Osteoblast (primary cell): ENCODE results near the gene RSPRY1. TPM values are rescaled to one million over a fixed set of nuclear protein-coding genes. Genes with fewer than 3 reads are reported as not detected.

ENCODE experiments used
- DNase-seq: peaks from one replicate; pipeline ENCODE4 v3.0.0; 2011; ENCODE audit warnings: low spot score, mixed read lengths; ENCODE audit not compliant: insufficient read length; ENCODE audit errors: missing footprints
- H2AFZ ChIP-seq: 2 replicates; pipeline ENCODE4 v1.6.0; 2011; ENCODE audit warnings: mild to moderate bottlenecking, low read length
- H3K27ac ChIP-seq: 2 replicates; pipeline ENCODE4 v1.5.1; 2011; ENCODE audit warnings: mild to moderate bottlenecking, low read depth, low read length, moderate library complexity
- H3K27me3 ChIP-seq: 2 replicates; pipeline ENCODE4 v1.6.0; 2012; ENCODE audit warnings: mild to moderate bottlenecking, control low read depth, inconsistent platforms, low read length, moderate library complexity; ENCODE audit not compliant: insufficient read depth
- H3K36me3 ChIP-seq: 2 replicates; pipeline ENCODE4 v1.5.1; 2011; ENCODE audit warnings: mild to moderate bottlenecking, low read length, control low read depth, moderate library complexity; ENCODE audit not compliant: insufficient read depth
- H3K4me1 ChIP-seq: 2 replicates; pipeline ENCODE4 v1.5.1; 2011; ENCODE audit warnings: mild to moderate bottlenecking, low read length, control low read depth, moderate library complexity; ENCODE audit not compliant: insufficient read depth
- H3K4me2 ChIP-seq: 2 replicates; pipeline ENCODE4 v1.6.0; 2011; ENCODE audit warnings: mild to moderate bottlenecking, low read length; ENCODE audit not compliant: insufficient read depth
- H3K4me3 ChIP-seq: fragments of 200-600 bp; sonication (generic); 3 replicates; pipeline ENCODE4 v1.5.1; 2012; ENCODE audit warnings: mild to moderate bottlenecking, low read length, inconsistent platforms; ENCODE audit not compliant: insufficient read depth
- H3K79me2 ChIP-seq: 2 replicates; pipeline ENCODE4 v1.6.0; 2012; ENCODE audit warnings: mild to moderate bottlenecking, low read length, control low read depth, inconsistent platforms; ENCODE audit not compliant: insufficient read depth
- H3K9me3 ChIP-seq: 2 replicates; pipeline ENCODE4 v1.5.1; 2011; ENCODE audit warnings: low read depth, low read length, control low read depth
- H4K20me1 ChIP-seq: 2 replicates; pipeline ENCODE4 v1.6.0; 2012; ENCODE audit warnings: mild to moderate bottlenecking, low read length, control low read depth; ENCODE audit not compliant: insufficient read depth
- total RNA-seq: library from RNA; depleted of rRNA; stranded (reverse); fragments of >200 nt; gene quantifications from 2 replicates; pipeline ENCODE4 v1.2.3, GENCODE V29; 2012
- TF ChIP-seq, protein P1 (sequence below): IDR thresholded peaks from 2 replicates; pipeline ENCODE4 v1.5.1; 2011; ENCODE audit warnings: mild to moderate bottlenecking, low read depth, low read length, moderate library complexity; ENCODE audit errors: extremely low read depth

The RSPRY1 gene
- total RNA-seq, 1 donor = 57.2 TPM

DNA sequence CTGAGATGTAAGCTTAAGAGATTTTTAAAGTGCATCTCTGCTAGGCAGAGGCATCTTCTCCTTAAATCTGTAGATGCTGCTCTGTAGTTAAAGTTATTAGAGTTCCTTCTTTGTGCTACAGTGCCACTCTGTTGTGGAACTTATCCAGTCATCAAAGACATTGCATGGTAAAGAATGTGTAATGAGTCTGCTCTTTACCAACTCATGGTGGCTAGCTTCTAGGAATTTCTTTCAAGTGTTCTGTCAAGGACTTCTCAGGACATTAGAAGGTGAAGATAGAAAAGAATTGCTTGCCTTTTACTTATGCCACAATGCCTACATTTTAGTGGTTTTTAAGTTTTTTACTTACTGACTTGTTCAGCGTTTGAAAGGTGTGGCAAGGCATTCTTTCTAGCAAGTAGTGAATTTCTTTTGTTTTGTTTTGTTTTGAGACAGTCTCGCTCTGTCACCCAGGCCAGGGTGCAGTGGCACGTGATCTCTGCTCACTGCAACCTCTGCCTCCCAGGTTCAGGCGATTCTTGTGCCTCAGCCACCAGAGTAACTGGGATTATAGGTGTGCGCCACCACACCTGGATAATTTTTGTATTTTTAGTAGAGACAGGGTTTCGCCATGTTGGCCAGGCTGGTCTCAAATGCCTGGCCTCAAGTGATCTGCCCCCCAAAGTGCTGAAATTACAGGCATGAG lies 38.7 kb downstream of the RSPRY1 start:
- Histone ChIP-seq H4K20me1 (no peaks in the 10 kb centered on the region), H3K4me2 (no peak overlapping the region), H2AFZ (no peak overlapping the region), H3K27me3 (no peaks in the 10 kb centered on the region), H3K79me2 (no peaks in the 10 kb centered on the region), H3K9me3 (no peaks in the 10 kb centered on the region), H3K4me1 (peaks cover 4% of the 10 kb centered on the region), H3K27ac (no peak overlapping the region), H3K4me3 (no peak overlapping the region), H3K36me3 (peaks cover 75% of the 10 kb centered on the region)
- TF ChIP-seq, protein P1, sequence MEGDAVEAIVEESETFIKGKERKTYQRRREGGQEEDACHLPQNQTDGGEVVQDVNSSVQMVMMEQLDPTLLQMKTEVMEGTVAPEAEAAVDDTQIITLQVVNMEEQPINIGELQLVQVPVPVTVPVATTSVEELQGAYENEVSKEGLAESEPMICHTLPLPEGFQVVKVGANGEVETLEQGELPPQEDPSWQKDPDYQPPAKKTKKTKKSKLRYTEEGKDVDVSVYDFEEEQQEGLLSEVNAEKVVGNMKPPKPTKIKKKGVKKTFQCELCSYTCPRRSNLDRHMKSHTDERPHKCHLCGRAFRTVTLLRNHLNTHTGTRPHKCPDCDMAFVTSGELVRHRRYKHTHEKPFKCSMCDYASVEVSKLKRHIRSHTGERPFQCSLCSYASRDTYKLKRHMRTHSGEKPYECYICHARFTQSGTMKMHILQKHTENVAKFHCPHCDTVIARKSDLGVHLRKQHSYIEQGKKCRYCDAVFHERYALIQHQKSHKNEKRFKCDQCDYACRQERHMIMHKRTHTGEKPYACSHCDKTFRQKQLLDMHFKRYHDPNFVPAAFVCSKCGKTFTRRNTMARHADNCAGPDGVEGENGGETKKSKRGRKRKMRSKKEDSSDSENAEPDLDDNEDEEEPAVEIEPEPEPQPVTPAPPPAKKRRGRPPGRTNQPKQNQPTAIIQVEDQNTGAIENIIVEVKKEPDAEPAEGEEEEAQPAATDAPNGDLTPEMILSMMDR = no peak
- no peak for DNase-seq

DNA sequence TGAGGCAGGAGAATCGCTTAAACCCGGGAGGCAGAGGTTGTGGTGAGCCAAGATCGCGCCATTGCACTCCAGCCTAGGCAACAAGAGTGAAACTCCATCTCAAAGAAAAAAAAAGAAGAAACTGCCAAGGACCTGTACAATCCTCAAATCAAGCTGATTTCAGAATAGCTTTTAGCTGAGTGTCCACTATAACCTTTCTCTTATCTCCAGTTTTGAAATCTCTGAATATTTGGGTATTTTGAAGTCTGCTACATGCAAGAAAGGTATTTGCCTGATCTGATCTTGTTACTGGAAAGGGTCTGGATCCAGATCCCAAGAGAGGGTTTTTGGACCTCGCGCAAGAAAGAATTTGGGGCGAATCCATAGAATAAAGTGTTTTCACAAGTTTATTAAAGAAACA lies 39.8 kb downstream of the RSPRY1 start:
- DNase-seq = no peak

DNA sequence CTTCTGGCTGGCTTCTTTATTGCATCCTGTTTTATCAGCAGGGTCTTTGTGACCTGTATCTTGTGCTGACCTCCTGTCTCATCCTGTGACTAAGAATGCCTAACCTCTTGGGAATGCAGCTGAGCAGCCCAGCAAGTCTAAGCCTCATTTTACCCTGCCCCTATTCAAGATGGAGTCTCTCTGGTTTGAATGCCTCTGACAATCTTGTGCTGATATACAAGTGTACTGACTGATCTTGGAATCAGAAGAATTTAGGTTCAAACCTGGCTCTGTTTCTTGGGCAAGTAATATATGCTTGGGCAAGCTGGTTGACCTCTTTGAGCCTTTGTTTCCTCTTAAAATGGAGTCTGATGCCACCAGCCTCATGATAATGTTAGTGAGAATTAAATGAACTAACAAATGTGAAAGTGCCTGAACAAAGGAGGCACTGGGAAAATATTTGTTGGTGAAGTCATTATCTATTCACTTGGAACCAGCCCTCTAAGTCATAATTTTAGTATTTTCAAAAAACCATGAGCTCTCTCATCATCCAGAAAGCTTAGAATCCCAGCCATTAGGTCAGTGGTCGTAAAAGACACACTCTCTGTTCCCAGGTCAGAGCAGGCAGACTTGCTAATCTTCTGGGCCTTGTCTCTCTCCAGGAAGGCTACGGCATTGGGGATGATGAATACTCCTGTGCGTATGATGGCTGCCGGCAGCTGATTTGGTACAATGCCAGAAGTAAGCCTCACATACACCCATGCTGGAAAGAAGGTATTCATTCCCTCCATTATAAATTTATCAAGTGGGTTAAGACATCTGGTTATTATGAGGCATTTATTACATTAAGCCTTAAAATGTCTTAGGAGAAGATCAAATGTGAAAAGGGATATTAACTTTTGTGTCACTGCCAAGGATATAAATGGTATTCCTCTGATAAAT lies 40.8 kb downstream of the RSPRY1 start:
- Histone ChIP-seq H3K27ac (peak overlapping the region; percentile 43), H3K4me2 (no peak overlapping the region), H3K4me1 (peaks cover 4% of the 10 kb centered on the region), H3K79me2 (no peaks in the 10 kb centered on the region), H3K36me3 (peaks cover 79% of the 10 kb centered on the region), H3K27me3 (no peaks in the 10 kb centered on the region), H2AFZ (no peak overlapping the region), H3K9me3 (no peaks in the 10 kb centered on the region), H3K4me3 (no peak overlapping the region), H4K20me1 (no peaks in the 10 kb centered on the region)
- DNase-seq = no peak
- TF ChIP-seq, protein P1 = no peak

More for the DNA sequence above, 39.8 kb downstream of the RSPRY1 start:
- Histone ChIP-seq H3K4me3 (no peak overlapping the region), H3K4me2 (no peak overlapping the region), H3K27me3 (no peaks in the 10 kb centered on the region), H3K36me3 (peaks cover 79% of the 10 kb centered on the region), H3K4me1 (peaks cover 4% of the 10 kb centered on the region), H3K79me2 (no peaks in the 10 kb centered on the region), H2AFZ (no peak overlapping the region), H3K9me3 (no peaks in the 10 kb centered on the region), H3K27ac (no peak overlapping the region), H4K20me1 (no peaks in the 10 kb centered on the region)
- TF ChIP-seq, protein P1 = no peak

DNA sequence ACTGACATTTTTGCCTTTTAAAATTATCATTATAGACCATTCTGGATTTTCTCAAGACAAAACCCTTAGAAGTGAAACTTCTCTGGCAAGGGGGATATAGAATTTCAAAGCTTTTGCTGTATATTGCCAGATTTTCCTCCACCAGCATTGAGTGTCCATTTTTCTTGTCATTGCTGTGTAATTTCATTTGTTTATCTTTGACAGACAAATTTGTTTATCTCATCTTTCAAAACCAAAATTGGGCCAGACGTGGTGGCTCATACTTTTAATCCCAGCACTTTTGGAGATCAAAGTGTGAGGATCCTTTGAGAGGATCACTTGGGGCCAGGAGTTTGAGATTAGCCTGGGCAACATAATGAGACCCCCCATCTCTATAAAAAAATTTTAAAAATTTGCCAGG lies 43.0 kb downstream of the RSPRY1 start:
- Histone ChIP-seq H4K20me1 (no peaks in the 10 kb centered on the region), H3K27me3 (no peaks in the 10 kb centered on the region), H3K27ac (no peak overlapping the region), H3K4me2 (no peak overlapping the region), H3K4me1 (peaks cover 4% of the 10 kb centered on the region), H2AFZ (no peak overlapping the region), H3K36me3 (peaks cover 83% of the 10 kb centered on the region), H3K79me2 (no peaks in the 10 kb centered on the region), H3K4me3 (no peak overlapping the region), H3K9me3 (no peaks in the 10 kb centered on the region)
- DNase-seq = no peak
- TF ChIP-seq, protein P1 = no peak
